ENCODE results near the gene WDFY4.

Gene WDFY4

DNA sequence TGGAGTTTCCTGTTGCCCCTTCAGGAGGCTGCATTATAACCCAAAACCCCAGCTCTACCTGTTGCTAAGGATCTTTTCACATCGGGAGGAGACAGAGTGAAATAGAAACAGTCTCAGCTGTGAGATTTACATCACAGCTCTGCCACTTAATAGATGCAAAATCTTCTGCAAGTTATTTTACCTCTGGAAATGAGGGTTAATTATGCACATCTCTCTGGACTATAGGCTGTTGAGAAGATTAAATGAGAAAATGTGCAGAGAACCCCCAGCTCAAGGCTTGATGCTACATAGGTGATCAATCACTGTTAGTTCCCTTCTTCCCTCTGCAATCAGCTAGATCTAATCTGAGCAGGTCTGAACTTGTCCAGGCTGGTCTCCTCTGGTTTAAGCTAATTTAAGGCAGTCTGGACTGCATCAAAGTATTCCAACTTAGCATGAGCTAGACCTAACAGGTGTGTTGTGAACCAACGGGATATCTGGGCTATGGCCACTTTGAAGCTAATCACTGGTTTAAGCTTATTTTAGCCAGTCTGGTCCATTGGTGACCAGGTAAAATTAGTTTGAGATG is 263.9 kb downstream of the WDFY4 start:
- no peak for TF ChIP-seq GLIS3 (CRISPR knock-in tag; IDR thresholded peaks at IDR 0.05)
- TF ChIP-seq OSR1 (CRISPR knock-in tag; IDR thresholded peaks at IDR 0.05), result no peak
- no peak for TF ChIP-seq ESRRG (CRISPR knock-in tag; IDR thresholded peaks at IDR 0.05)
- TF ChIP-seq TCF4 (CRISPR knock-in tag; IDR thresholded peaks at IDR 0.05; ENCODE audit: borderline replicate concordance), result no peak
- ATAC-seq, result no peak

DNA sequence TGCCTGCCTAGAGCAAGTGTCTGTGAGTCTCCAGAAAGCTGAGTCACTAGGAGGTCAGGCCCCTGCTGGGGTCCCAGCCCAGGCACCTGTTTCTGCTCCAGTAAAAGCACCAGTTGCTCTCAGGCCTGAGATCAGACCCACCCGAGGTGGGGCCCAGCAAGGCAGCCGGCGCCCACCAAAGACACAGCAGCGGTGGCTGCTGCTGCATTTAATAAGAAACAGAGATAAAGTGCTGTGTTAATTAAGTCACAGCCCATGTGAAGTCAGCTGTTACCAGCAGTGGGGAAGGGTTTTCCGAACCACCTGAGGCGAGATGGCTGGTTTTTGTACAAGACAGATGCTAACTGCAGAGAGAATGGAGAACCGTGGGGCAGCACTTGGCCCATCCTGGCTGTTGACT is 267.0 kb downstream of the WDFY4 start:
- no peak for ATAC-seq
- TF ChIP-seq ZNF70 (CRISPR knock-in tag; IDR thresholded peaks at IDR 0.05) (no peak), TCF4 (CRISPR knock-in tag; IDR thresholded peaks at IDR 0.05; ENCODE audit: borderline replicate concordance) (no peak), GLIS3 (CRISPR knock-in tag; IDR thresholded peaks at IDR 0.05) (no peak), ZFP3 (CRISPR knock-in tag; IDR thresholded peaks at IDR 0.05) (no peak), ZNF8 (CRISPR knock-in tag; IDR thresholded peaks at IDR 0.05) (no peak), TOX (CRISPR knock-in tag; IDR thresholded peaks at IDR 0.05; ENCODE audit: borderline replicate concordance) (no peak), BACH2 (CRISPR knock-in tag; IDR thresholded peaks at IDR 0.05; ENCODE audit: borderline replicate concordance) (no peak), ZFP30 (CRISPR knock-in tag; IDR thresholded peaks at IDR 0.05) (no peak), SNAI2 (CRISPR knock-in tag; IDR thresholded peaks at IDR 0.05) (no peak), ZNF565 (CRISPR knock-in tag; conservative IDR thresholded peaks at IDR 0.05; ENCODE audit: low read depth) (no peak), CSDC2 (CRISPR knock-in tag; IDR thresholded peaks at IDR 0.05) (no peak), ZC3H10 (CRISPR knock-in tag; IDR thresholded peaks at IDR 0.05) (no peak)
- TF ChIP-seq, protein P1, sequence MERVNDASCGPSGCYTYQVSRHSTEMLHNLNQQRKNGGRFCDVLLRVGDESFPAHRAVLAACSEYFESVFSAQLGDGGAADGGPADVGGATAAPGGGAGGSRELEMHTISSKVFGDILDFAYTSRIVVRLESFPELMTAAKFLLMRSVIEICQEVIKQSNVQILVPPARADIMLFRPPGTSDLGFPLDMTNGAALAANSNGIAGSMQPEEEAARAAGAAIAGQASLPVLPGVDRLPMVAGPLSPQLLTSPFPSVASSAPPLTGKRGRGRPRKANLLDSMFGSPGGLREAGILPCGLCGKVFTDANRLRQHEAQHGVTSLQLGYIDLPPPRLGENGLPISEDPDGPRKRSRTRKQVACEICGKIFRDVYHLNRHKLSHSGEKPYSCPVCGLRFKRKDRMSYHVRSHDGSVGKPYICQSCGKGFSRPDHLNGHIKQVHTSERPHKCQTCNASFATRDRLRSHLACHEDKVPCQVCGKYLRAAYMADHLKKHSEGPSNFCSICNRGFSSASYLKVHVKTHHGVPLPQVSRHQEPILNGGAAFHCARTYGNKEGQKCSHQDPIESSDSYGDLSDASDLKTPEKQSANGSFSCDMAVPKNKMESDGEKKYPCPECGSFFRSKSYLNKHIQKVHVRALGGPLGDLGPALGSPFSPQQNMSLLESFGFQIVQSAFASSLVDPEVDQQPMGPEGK (CRISPR knock-in tag; IDR thresholded peaks at IDR 0.05; ENCODE audit: borderline replicate concordance), result no peak
- TF ChIP-seq, protein P2, sequence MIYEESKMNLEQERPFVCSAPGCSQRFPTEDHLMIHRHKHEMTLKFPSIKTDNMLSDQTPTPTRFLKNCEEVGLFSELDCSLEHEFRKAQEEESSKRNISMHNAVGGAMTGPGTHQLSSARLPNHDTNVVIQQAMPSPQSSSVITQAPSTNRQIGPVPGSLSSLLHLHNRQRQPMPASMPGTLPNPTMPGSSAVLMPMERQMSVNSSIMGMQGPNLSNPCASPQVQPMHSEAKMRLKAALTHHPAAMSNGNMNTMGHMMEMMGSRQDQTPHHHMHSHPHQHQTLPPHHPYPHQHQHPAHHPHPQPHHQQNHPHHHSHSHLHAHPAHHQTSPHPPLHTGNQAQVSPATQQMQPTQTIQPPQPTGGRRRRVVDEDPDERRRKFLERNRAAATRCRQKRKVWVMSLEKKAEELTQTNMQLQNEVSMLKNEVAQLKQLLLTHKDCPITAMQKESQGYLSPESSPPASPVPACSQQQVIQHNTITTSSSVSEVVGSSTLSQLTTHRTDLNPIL (CRISPR knock-in tag; IDR thresholded peaks at IDR 0.05; ENCODE audit: low read depth), result no peak
- TF ChIP-seq, protein P3, sequence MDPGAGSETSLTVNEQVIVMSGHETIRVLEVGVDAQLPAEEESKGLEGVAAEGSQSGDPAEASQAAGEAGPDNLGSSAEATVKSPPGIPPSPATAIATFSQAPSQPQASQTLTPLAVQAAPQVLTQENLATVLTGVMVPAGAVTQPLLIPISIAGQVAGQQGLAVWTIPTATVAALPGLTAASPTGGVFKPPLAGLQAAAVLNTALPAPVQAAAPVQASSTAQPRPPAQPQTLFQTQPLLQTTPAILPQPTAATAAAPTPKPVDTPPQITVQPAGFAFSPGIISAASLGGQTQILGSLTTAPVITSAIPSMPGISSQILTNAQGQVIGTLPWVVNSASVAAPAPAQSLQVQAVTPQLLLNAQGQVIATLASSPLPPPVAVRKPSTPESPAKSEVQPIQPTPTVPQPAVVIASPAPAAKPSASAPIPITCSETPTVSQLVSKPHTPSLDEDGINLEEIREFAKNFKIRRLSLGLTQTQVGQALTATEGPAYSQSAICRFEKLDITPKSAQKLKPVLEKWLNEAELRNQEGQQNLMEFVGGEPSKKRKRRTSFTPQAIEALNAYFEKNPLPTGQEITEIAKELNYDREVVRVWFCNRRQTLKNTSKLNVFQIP (CRISPR knock-in tag; IDR thresholded peaks at IDR 0.05; ENCODE audit: borderline replicate concordance, low read depth), result no peak

DNA sequence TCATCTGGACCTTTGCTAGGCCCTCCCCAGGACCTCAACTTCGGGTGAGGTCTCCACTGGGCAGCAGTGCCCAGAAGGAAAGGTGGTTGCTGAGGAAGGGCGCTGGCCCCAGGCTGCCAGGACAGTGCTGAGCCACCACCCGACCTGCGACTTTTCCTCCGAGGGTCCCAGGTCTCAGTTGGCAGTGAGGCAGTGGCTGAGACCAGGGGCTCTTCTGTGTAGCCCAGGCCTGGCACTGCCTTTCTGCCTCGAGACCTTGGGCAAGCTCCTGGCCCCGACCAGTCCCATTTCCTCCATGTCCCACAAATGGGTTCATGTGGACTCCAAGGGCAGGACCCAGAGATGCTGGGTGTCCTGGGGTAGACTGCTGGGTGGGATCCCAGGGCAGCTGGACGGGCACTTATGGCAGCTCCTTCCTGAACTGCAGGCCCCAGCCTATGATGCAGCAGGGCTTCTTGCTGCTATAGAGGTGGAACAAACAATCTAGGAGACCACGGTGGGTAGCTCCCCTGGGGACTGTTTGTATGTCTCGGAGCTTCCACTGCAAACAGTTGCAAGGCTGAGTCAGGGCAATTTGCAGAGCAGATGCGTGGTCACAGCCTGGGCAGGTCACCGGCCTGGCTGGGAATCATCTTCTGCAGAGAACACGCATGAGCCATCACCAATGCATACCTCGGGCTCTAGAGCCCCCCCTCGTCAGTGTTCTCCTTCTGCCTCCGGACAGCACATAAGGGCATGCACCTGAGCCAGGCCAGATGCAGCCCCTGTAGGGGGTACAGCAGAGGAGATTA is 272.9 kb downstream of the WDFY4 start:
- no peak for ATAC-seq
- TF ChIP-seq ZNF565 (CRISPR knock-in tag; conservative IDR thresholded peaks at IDR 0.05; ENCODE audit: low read depth) (no peak), PPARA (CRISPR knock-in tag; IDR thresholded peaks at IDR 0.05; ENCODE audit: borderline replicate concordance) (no peak), BACH2 (CRISPR knock-in tag; IDR thresholded peaks at IDR 0.05; ENCODE audit: borderline replicate concordance) (no peak), ZFP30 (CRISPR knock-in tag; IDR thresholded peaks at IDR 0.05) (no peak), ZC3H10 (CRISPR knock-in tag; IDR thresholded peaks at IDR 0.05) (no peak)
- TF ChIP-seq, protein P3 (CRISPR knock-in tag; IDR thresholded peaks at IDR 0.05; ENCODE audit: borderline replicate concordance, low read depth), result no peak
- TF ChIP-seq, protein P2 (CRISPR knock-in tag; IDR thresholded peaks at IDR 0.05; ENCODE audit: low read depth), result no peak
